Fibroblast of villous mesenchyme (primary cell): ENCODE measurements around the gene RAD51B. TPM values are rescaled to one million over a fixed set of nuclear protein-coding genes. Genes with fewer than 3 reads are reported as not detected.

ENCODE experiments used
- DNase-seq: peaks from one replicate; pipeline ENCODE4 v3.0.0-alpha.2; 2010; ENCODE audit warnings: low read depth
- H3K4me3 ChIP-seq: 2 replicates; pipeline ENCODE4 v1.5.1; 2011; ENCODE audit warnings: low read depth, mild to moderate bottlenecking, low read length
- CTCF ChIP-seq: IDR thresholded peaks from 2 replicates; pipeline ENCODE4 v1.5.1; 2012; ENCODE audit warnings: low read depth, mild to moderate bottlenecking, low read length; ENCODE audit not compliant: insufficient read depth
- total RNA-seq: library from RNA; depleted of rRNA; stranded (reverse); fragments of >200 nt; gene quantifications from 2 replicates; pipeline ENCODE4 v1.2.3, GENCODE V29; 2012

Gene RAD51B
- total RNA-seq, 1 donor: 22.0 TPM

- no peak overlapping the region for H3K4me3 ChIP-seq
- DNase-seq: peak; percentile 5
- no peak for TF ChIP-seq CTCF
Measured at GRCh38 chr14:67970923-67971322, 151.3 kb downstream of the RAD51B start.

DNA sequence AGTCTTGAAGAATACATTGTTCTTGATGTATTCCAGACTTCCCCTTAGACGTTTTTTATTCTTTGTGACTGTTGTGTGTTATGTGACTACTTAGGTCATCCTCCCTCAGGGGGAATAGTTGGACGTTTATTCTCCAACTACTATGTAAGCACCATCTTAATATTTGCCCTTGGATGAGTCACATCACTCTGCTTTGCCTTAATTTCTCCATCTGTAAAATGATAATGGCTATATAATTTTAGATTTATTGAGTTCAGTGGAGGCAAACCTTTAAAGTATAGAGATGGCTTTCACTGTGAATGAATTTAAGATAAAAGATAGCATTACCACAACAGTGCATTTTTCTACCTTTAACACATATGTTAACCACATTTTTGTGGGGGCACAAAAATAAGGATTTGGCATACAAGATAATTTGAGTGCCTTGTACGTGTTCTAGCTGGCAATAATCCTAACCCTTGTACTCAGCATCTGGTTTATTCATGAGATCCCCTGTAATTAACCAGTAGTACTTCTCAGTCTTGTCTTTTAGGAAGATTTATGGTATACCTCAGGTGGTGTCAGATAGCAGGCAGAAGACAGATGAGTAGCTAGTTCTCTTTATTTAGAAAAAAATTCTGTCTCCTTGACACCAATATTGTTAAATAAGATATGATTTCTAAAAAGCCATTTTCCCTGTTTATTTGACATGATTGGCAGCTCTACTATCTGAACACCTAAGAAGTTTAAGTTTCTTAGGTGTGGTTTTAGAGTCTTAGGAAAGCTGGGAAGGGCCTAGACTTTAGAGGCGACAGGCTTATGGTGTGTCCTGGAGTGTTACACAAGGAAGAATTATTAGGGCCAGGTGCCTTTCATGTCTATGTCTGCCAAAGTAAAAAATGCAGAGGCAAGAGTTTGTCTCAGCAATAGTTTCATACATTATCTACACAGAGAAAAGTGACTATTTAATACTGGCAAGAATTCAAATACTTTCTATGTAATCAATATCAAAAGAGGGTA is 152.3 kb downstream of the RAD51B start:
- TF ChIP-seq CTCF: no peak
- no peak overlapping the region for H3K4me3 ChIP-seq
- DNase-seq: peak; percentile 81

- no peak for TF ChIP-seq CTCF
- no peak for DNase-seq
- H3K4me3 ChIP-seq: no peak overlapping the region
Measured at GRCh38 chr14:67973436-67973835, 153.9 kb downstream of the RAD51B start.

GRCh38 chr14:67975470-67975869 is 155.9 kb downstream of the RAD51B start:
- no peak for DNase-seq
- H3K4me3 ChIP-seq: no peak overlapping the region
- TF ChIP-seq CTCF: no peak

- no peak for DNase-seq
- no peak overlapping the region for H3K4me3 ChIP-seq
- TF ChIP-seq CTCF: no peak
Measured at GRCh38 chr14:67977434-67978034, 158.0 kb downstream of the RAD51B start.

- DNase-seq: no peak
- no peak overlapping the region for H3K4me3 ChIP-seq
- TF ChIP-seq CTCF: no peak
Measured at GRCh38 chr14:67978749-67979148, 159.2 kb downstream of the RAD51B start.
